Measurements from ENCODE around the gene IGF1R. TPM values are rescaled to one million over a fixed set of nuclear protein-coding genes. Genes with fewer than 3 reads are reported as not detected.

The IGF1R gene
- total and polyA plus RNA-seq, 4 donors: 5.9 to 154 (median 27.6) TPM

GRCh38 chr15:98699591-98700424, 51.5 kb downstream of the IGF1R start:
- ATAC-seq (ENCODE audit: insufficient read depth, low FRiP score) (no peak), DNase-seq (no peak)
- Histone ChIP-seq H3K9ac (ENCODE audit: insufficient read depth in 1 of 2, low read length in 2 of 2) (no peak overlapping the region), H3K9me3 (ENCODE audit: control insufficient read depth in 4 of 4, insufficient read depth in 3 of 4, low read length in 3 of 4) (no peaks in the 10 kb centered on the region), H3K4me3 (no peak overlapping the region), H3K4me1 (ENCODE audit: control insufficient read depth in 5 of 5, insufficient read depth in 5 of 5, low read length in 5 of 5) (peaks cover 5 to 21% (median 14%) of the 10 kb centered on the region in 5 donors), H3K27ac (ENCODE audit: low read depth in 1 of 2, low read length in 1 of 2) (no peak overlapping the region), H3K27me3 (ENCODE audit: control insufficient read depth in 3 of 3, insufficient read depth in 3 of 3, low read length in 2 of 3) (no peaks in the 10 kb centered on the region), H3K36me3 (ENCODE audit: control insufficient read depth in 4 of 4, insufficient read depth in 4 of 4, low read length in 4 of 4) (no peaks in the 10 kb centered on the region)
- no peak for TF ChIP-seq CTCF (IDR thresholded peaks at IDR 0.05; ENCODE audit: control extremely low read depth, extremely low read depth)
- 75 to 83% methylated on average over 11 of the region's 11 CpGs for WGBS, 2 donors

- Histone ChIP-seq H3K27ac (ENCODE audit: low read depth in 1 of 2, low read length in 1 of 2) (no peak overlapping the region), H3K4me1 (ENCODE audit: control insufficient read depth in 5 of 5, insufficient read depth in 5 of 5, low read length in 5 of 5) (peaks cover 5 to 24% (median 14%) of the 10 kb centered on the region in 5 donors), H3K9ac (ENCODE audit: insufficient read depth in 1 of 2, low read length in 2 of 2) (no peak overlapping the region), H3K4me3 (no peak overlapping the region), H3K27me3 (ENCODE audit: control insufficient read depth in 3 of 3, insufficient read depth in 3 of 3, low read length in 2 of 3) (no peaks in the 10 kb centered on the region), H3K9me3 (ENCODE audit: control insufficient read depth in 4 of 4, insufficient read depth in 3 of 4, low read length in 3 of 4) (no peaks in the 10 kb centered on the region), H3K36me3 (ENCODE audit: control insufficient read depth in 4 of 4, insufficient read depth in 4 of 4, low read length in 4 of 4) (no peaks in the 10 kb centered on the region)
- no peak for TF ChIP-seq CTCF (IDR thresholded peaks at IDR 0.05; ENCODE audit: control extremely low read depth, extremely low read depth)
- ATAC-seq (ENCODE audit: insufficient read depth, low FRiP score) (no peak), DNase-seq (no peak)
- 81 to 92% methylated on average over 6 of the region's 6 CpGs for WGBS, 2 donors
Observed at GRCh38 chr15:98700519-98700918, 52.2 kb downstream of the IGF1R start.

- no peak for ATAC-seq (ENCODE audit: insufficient read depth, low FRiP score)
- H3K36me3 ChIP-seq (ENCODE audit: control insufficient read depth in 4 of 4, insufficient read depth in 4 of 4, low read length in 4 of 4): peaks cover 0 to 10% (median 8%) of the 10 kb centered on the region in 4 donors
- peaks cover 0 to 2% (median 0%) of the 10 kb centered on the region in 4 donors for H3K9me3 ChIP-seq (ENCODE audit: control insufficient read depth in 4 of 4, insufficient read depth in 3 of 4, low read length in 3 of 4)
- H3K27me3 ChIP-seq (ENCODE audit: control insufficient read depth in 3 of 3, insufficient read depth in 3 of 3, low read length in 2 of 3): no peaks in the 10 kb centered on the region
- peaks cover 0 to 30% (median 14%) of the 10 kb centered on the region in 5 donors for H3K4me1 ChIP-seq (ENCODE audit: control insufficient read depth in 5 of 5, insufficient read depth in 5 of 5, low read length in 5 of 5)
- WGBS, 2 donors: 26 to 39% methylated on average over 6 of the region's 6 CpGs
- H3K9ac ChIP-seq (ENCODE audit: insufficient read depth in 1 of 2, low read length in 2 of 2): no peak overlapping the region
- TF ChIP-seq CTCF (IDR thresholded peaks at IDR 0.05; ENCODE audit: control extremely low read depth, extremely low read depth): no peak
- peak overlapping the region in 1 of 2 donors; percentile 6 for H3K27ac ChIP-seq (ENCODE audit: low read depth in 1 of 2, low read length in 1 of 2)
- H3K4me3 ChIP-seq: no peak overlapping the region
- DNase-seq: no peak
Observed at GRCh38 chr15:98703126-98703685, 54.9 kb downstream of the IGF1R start.

Measured in lung (tissue), 12 donors.